NCI-H2227 treated with DMSO at 0.1 percent for 48 hours (cell line): ENCODE results near the gene RHOBTB1.
"Not testable (repeated sequence)": the region's sequence is repeated elsewhere in the genome, so short reads cannot be mapped to it uniquely, and the experiment has no call there.

Experiments used
- DNase-seq: peaks from one replicate; lab custom pipeline; 2025; lab: John Stamatoyannopoulos, UW

RHOBTB1 gene

DNA sequence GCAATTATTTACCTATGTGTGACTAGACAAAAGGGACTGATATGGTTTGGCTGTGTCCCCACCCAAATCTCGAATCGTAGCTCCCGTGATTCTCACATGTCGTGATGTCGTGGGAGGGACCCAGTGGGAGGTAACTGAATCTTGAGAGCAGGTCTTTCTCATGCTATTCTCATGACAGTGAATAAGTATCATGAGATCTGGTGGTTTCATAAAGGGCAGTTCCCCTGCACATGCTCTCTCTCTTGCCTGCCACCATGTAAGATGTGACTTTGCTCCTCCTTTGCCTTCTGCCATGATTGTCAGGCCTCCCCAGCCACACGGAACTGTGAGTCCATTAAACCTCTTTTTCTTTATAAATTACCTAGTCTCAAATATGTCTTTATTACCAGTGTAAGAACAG, 37.2 kb downstream of the RHOBTB1 start:
- not testable (repeated sequence) for DNase-seq

DNA sequence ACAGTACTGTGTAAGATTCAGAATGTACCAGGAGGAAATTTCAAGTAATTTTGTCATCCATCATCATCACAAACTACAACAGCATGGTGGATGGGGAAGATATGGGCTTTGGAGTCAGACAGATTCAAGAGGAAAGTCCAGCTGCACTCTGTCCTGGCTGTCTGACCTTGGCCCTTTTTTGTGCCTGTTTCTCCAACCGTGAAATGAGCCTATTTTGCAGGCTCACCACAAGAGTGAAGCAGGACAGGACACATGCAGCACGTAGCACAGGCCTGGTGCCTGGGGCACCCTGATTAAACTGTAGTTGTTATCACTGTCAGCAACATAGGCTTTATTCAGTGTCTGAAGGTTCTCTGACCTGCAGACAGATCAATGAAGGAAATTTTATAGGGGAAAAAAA, 37.6 kb downstream of the RHOBTB1 start:
- no peak for DNase-seq

DNA sequence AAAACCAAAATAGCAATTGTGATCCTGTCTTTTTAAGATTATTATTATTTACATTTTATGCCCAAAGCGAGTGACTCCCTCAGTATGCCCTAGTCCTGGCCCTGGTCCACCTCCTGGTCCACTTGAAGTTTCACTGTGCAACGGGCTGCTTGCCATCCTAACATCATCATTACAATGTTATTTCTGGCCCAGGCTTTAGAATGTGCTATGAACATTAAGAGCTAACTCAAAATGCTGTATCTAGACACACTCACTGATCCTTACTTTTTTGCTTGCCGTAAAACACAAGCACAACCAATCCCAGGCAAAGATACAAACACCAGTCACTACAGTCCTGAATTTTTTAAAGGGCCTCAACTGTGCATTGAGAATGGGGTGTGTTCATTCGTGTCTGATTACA, 38.4 kb downstream of the RHOBTB1 start:
- DNase-seq: no peak

DNA sequence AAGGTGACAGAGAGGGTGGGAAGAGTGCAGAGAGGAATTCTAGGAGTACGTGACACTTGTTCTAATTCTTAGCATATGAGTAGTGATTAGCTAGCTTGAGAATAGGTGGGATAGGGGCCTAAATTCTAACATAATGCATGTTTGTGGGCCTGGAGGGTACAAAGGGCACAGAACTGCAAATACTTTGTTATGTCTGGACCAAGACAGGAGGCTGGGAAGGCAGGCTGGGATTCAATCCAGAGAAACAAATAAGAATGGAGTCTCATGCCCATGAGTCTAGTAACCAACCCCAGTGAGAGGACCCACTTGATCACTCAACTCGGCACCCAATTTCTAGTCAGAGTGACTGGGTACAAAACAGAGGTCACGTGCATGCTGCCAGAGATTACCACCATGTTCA, 40.9 kb downstream of the RHOBTB1 start:
- DNase-seq: no peak

DNA sequence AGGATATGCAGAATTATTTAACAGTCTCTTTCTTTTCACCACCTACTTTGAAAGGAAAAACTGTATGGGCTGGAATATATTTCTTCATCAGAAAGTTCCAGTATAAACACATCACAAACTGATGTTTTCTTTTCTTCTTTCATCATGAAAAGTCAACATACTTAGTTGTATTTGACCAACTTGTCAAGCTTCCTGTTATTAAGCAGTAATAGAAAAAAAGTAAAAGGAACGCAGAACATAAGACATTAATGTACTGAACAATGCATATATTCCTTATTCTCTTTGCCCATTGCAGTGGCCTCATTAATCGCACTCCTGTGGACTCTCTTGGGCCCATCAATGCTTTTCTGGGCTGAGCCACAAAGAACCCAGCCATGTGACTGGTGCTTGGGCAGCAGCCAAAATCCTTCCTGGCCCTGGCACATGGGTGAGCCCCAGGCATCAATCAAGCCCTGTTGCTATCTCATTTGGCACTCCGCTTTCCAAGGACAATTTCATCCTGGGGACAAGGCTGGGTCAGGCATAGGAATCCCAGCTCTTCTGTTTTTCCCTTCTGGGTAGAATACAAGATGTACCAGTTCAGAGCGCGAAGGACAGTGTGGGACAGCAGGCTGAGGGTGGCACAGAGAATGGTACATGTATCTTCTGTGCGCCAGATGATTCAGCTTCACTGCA, 42.3 kb downstream of the RHOBTB1 start:
- no peak for DNase-seq

DNA sequence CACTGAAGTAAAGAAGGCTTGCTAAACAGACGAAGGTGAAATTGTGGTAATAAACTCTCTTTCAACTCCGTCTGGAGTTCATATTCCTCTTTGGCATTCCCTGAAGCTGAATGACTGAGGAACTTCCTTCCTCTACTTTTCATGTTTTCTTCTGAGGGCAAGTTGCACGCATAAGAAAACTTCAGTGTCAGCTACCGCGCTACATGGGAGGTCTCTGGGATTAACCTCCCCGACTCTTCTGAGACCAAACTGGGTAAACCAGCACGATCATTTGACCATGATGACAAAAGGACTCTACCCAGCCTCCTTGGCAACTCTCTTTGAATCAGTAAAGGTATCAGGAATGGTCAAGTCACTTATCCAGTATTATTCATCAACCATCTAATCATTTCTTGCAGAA, 44.7 kb downstream of the RHOBTB1 start:
- DNase-seq: no peak

DNA sequence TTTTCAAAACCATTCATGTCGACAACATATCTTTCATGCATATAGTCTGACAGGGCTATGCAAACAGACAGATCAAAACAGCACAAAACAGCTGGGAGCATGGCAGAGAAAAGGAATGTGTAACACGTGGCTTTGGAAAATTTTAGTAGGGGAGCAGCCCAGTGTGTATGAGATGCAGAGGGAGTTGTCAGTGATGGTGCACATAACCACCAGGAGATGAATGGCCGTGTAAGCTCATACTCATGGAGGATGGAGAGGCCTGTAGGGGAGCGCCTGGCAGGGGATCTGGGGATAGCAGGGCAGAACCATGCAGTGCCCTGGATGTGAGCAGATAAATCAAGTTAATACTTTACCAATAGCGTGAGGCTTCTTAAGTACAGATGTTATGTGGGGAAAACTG, 45.7 kb downstream of the RHOBTB1 start:
- DNase-seq: no peak

DNA sequence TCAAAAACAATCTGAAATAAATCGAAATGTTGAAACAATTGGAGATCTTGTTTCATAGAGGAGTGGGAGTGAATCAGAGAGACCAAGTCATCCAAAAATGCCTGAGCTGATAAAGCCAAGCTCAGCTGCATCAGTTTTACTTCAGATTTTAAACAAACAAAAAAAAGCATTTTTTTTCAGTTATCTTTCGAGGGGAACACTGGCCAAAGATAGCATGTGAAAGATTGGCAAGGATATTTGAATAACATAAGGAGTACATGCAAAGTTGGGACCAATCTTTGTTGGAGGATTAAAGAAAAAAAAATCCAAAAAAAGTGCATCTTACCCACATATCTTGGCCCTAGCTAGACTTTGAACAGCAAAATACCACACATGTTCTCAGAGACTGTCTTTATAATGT, 47.2 kb downstream of the RHOBTB1 start:
- DNase-seq: no peak

DNA sequence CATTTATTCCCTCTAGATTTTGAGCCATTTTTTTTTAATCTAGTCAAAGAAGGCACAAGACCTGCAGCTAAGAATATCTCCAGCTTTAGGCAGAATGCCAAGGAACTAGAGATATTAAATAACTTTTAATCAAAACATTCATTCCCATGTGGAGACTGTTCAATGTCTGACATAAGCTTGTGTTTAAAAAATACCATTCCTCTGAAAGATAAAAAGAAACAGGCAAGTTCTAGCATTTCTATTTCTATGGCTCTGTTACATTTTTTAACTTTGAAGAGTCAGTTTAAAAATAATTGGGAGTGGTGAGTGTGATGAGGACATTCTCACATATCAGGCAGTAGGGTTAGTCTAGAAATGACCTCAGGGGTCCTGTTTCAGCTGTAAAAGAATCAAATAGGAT, 48.0 kb downstream of the RHOBTB1 start:
- DNase-seq: no peak

DNA sequence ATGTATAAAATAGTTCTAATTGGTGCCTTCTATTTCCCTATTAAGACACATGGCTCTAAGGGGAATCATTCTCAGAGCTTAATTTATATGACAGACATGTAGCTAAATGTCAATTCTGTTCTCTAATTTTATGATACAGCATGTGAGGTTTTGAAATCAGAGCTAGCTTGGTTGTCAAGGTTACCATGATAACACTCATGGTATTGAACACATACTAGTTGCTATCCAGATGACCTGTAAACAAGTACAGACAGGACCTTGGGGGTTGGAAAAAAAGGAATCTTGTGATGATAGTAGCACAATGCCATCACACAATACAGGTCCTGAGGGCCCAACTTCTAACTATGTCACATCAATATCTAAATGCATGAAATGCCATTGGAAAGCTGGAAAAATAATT, 49.2 kb downstream of the RHOBTB1 start:
- no peak for DNase-seq

DNA sequence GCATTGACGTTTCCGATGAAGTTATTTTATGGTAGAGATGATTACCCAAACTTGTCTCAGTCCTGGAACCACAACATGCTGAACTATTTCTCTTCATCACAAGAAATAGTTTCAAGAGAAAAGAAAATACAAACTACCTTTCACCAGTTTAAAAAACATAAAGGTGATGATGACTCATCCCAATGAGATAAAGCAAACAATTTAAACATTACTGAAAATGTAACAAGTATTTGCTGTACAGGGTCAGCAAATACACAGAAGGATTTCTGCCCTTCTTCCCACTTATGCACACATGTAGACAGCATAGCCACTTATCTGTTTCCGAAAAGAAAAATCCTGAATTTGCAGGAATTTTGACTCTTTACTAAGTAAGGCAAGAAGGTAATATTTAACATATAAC, 50.8 kb downstream of the RHOBTB1 start:
- no peak for DNase-seq

DNA sequence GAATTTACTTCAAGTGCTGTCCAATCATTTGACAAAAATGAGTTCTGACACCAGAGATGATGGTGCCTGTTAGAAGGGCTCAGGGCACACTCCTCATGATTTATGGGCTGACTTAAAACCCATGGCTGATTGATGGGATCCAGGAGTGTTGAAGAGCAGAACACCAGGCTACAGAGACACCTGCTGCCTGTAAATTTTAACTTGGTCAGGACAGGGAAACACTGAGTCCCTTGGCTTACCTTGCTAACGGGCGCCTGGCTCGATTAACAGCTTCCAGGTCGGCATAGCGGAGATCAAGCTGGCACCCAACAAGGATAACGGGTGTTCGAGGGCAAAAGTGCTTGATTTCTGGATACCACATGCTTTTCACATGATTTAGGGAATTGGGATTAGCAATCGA, 51.4 kb downstream of the RHOBTB1 start:
- no peak for DNase-seq

DNA sequence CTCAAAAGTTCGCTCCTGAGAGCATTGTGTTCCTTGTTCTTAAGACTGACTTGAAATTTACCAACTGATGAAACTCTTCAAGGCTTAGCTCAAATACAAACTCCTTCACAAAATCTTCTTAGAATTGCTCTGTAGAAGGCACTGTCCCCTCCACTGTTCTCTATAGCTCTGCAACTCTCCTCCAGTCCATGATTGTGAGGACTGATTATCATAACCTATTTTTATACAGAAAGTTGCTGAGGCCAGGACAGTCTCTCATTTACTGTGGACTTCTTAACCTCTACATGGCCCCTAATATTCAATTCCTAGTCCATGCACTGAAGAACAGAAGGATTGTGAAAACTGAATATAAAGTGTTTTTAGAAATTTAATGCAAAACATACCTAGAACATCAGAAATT, 53.2 kb downstream of the RHOBTB1 start:
- DNase-seq: no peak

DNA sequence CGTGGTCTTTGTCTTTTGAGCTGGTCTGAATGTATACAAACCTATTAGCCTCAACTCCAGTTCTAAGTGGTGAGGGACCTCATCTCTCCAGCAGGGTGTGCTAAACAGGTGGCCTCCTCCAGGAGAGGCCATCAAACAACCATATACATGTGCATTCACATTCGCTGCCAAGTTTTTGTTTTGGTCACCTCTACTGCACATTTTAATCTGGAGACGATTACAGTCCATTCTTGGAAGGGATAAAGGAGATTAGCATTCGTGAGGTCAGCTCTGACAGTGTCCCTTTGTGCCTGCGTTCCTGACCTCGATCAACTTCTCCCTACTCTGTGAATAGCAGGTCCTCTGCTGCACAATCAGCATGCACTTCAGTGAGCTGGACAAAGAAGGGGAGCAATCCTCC, 60.8 kb downstream of the RHOBTB1 start:
- DNase-seq: no peak

DNA sequence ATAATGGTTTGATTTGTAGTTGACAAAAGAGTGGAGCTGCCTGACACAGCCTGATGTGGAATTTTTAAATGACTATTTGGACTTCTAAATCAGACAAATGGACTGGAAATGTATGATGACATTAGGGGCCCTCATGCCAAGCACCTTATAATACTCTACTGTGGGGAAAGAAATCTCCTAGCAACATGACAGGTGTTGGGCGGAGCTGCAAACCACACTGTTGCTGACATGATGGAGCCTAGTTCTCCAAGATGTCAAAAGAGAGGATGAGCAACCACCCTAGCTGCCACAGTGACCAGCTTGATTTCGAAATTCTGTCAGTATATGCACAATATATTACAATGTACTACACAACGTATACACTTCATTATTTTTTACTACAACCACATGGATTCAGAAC, 65.8 kb downstream of the RHOBTB1 start:
- DNase-seq: no peak

DNA sequence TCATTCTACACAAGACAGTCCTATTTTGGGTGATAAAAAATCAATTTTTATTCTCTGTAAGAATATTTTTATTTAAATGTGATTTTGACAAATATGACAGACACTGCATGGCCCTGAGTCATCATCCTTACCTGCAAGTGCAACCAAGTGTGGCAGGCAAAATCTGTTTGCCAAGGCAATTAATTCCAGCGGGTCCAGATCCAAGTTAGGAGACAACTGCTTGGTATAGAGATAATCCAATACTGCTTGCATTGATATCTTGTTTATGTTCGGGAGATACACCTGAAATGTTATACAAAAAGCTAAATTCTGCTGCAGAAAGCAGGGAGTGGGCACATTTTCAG, 66.2 kb downstream of the RHOBTB1 start:
- DNase-seq: no peak

DNA sequence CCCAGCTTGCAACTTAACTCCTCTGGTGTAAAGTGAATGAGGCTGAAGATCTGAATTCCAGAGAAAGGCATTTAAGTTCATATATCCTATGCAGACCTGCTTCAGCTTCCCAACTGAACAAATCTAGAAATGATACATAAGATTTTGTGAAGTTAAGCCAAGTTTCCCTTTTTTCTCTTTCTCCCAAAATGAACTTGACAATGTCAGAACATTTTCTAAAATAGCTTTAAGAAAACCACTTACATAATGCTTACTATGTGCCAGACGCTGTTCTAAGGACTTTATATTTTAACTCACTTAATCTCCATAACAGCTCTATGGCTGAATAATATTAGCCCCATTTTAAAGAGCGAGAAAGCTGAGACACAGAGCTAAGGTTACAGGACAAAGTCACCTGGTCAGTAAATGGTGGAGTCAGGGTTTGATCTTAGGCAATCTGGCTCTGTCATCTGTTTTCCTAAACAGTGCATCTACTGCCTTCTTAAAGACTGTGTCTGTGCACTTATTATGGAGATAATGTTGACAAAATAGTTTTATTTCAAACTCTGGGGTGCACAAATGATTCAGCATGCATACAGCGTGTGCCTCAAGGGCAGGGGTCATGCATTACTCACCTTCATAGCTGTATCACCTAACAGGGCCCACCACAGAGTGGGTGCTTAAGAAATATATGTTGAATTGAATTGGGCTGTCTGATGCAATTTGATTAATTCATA, 66.8 kb downstream of the RHOBTB1 start:
- no peak for DNase-seq

DNA sequence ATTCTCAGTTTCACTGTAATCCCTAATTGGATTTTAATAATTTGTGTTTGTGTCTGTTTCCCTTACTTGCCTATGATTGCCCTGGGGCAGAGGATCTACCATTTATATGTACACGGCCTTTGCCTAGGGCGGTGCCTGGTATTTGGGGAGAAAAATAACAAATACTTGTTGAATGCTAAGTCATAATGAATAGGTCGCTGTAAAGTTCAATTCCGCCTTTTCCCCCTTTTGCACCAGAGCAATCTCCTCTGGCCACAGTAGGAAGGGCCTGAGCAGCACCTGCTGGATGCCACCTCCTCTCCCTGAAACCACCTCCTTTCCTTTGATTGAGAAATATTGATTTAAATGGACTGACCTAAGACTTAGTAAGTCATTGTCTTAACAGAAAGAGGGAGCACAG, 70.2 kb downstream of the RHOBTB1 start:
- no peak for DNase-seq

DNA sequence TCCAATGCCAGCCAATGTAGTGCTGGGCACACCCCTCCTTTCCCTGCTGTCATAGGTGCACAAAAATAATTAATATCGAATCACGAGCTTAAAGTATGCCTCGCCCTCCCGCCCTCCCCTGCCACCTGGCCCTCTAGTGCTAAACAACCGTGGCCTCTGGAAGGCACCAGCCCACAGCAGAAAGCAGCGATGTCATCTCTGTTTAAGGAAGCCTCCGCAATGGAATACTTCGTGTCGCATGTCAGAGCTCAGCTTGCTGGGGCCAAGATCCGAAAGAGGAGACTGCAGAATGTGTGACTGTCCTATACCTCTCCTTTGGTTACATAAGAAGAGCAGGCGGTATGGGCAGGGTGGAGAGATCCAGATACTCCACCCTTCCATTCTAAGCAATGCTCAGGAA, 71.5 kb downstream of the RHOBTB1 start:
- DNase-seq: no peak

DNA sequence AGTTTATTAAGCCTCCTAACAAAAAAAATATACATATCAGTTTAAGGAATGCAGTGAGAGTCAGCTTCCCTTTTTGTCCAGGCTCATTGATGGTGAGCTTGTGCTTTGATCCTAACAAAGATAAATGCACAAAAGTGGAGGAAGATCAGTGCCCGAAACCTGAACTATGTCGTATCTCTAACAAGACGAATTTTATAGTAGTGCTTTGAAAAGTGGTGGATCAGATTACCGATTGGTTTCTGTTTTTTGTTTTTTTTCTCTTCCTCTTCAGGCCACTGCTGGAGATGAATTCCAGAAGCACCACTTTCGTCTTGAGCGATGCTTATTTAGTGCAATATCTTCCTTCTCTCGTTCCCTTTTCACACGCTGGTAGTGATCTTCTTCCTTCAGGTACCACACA, 72.8 kb downstream of the RHOBTB1 start:
- DNase-seq: no peak

DNA sequence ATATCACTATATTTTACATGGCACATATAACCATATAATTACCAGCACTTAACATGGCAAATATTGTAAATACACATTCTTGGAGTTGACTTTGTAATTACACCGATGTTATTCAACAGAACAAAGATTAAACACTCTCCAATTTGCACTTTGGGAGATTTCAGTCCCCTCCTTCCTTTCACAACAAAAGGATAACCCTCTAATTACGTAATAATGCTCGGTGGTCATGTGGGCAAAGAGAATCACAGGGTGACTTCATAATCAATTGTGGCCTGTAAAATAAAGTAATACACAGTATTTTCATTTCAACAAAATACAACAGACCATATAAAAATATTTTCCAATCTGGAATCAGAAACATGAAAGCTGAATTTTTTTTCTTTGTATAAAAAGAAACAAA, 73.2 kb downstream of the RHOBTB1 start:
- no peak for DNase-seq

DNA sequence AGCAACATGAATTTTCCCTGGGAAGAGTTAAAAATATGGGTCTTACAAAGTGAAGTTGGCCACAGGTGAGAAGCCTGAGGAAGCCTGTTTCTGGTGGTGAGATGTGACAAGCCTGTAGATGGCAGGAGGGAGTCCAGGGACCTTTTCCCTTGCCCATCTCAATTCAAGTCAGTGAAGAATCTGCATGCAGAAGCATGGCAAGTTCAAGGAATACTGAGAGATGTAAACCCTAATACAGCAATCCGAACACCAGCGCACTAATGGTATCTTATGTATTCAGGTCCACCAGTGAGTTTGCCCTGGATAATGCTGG, 73.6 kb downstream of the RHOBTB1 start:
- DNase-seq: no peak

DNA sequence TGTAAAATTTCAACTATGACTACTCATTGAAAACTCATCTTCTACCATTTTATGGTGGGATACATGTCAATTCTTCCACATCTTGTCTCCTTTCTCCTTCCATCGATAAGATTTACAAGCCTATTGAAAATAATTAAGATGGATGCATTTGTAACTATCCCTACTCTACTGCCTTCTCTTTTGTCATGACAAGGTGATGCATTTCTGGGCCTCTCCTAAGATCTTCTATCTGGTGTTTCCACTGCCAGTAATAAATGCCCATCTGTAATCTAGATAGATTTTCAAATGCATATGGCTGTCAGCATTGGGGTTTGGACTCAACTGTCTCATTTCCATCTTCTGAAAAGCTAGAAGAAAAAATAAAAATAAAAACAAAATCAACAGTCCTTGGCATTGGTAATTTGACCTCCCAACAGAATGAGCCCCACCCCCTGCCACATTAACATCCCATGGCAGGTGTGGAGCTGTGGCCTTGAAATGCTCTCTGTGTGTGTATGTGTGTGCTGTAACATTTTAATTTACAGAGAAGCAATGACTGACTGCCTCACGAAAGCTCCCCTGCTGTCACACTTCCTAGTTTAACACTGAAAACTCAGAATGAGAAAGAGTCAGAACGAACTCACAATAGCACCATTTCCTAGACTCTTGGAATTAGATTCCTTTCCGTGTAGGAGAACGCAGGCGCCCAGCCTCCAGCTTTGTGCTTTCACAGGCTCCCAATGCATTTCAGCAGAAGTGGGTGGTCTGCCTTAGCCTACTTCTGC, 74.2 kb downstream of the RHOBTB1 start:
- no peak for DNase-seq

DNA sequence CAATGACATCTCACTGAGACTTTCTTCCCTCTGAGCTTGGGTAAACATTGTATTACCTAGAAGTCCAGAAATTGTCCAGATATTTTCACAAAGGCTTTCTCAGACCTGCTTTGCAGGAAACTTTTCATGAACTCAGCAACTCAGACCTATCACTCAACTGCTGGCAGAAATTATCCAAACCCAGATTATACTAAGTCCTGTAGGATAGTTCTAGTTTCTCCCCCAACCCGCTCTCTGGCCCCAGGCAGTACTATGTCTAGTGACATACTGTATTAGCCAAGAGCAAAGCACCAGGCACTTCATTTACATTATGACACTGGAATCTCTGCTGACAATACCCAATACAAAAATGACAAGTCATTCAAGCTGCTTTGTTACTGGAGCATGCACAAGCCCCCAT, 75.0 kb downstream of the RHOBTB1 start:
- DNase-seq: no peak
